HL-60 (cell line): ENCODE results near the gene AADAT.
"Not testable (repeated sequence)": the region's sequence is repeated elsewhere in the genome, so short reads cannot be mapped to it uniquely, and the experiment has no call there.

Source experiments
- CTCF ChIP-seq: IDR thresholded peaks from one replicate; pipeline ENCODE4 v1.5.1; 2011; ENCODE audit warnings: low read length, control low read depth, inconsistent platforms; ENCODE audit not compliant: insufficient read depth
- POLR2AphosphoS5 ChIP-seq: IDR thresholded peaks from 2 replicates; pipeline ENCODE4 v1.6.1; 2012; ENCODE audit warnings: low read depth
- REST ChIP-seq: IDR thresholded peaks from 2 replicates; pipeline ENCODE4 v1.6.1; 2012; ENCODE audit warnings: low read depth; ENCODE audit not compliant: insufficient replicate concordance
- SPI1 ChIP-seq: IDR thresholded peaks from 2 replicates; pipeline ENCODE4 v1.6.1; 2012; ENCODE audit warnings: low read depth, mild to moderate bottlenecking, borderline replicate concordance

GRCh38 chr4:170098171-170098570 lies 8.4 kb upstream of the AADAT start:
- TF ChIP-seq CTCF, REST, SPI1, POLR2AphosphoS5: not testable (repeated sequence)
